Testis (tissue), 5 donors: Measurements from ENCODE around the gene FILIP1. TPM values are rescaled to one million over a fixed set of nuclear protein-coding genes. Genes with fewer than 3 reads are reported as not detected.
A peak's percentile ranks its signal among the peaks of the same experiment; 100 is the strongest.

Source experiments
- DNase-seq: peaks from one replicate; pipeline ENCODE4 v3.0.0-alpha.2; 2019
- H3K27ac ChIP-seq, 2 donors: fragments of 200-600 bp; sonication (generic); one replicate each; pipeline ENCODE4 v1.5.1; 2019
- H3K27me3 ChIP-seq: fragments of 200-600 bp; sonication (generic); one replicate; pipeline ENCODE4 v1.5.1; 2019
- H3K36me3 ChIP-seq: fragments of 200-600 bp; sonication (generic); one replicate; pipeline ENCODE4 v1.5.1; 2017; ENCODE audit warnings: low read depth; ENCODE audit errors: missing control alignments
- H3K4me1 ChIP-seq: fragments of 200-600 bp; sonication (generic); one replicate; pipeline ENCODE4 v1.5.1; 2019
- H3K4me3 ChIP-seq, 2 donors: fragments of 200-600 bp; sonication (generic); one replicate each; pipeline ENCODE4 v1.5.1; 2017 to 2019
- H3K9me3 ChIP-seq: fragments of 200-600 bp; sonication (generic); one replicate; pipeline ENCODE4 v1.5.1; 2017
- POLR2A ChIP-seq: fragments of 450-650 bp; IDR thresholded peaks from one replicate; pipeline ENCODE4 v1.6.1; 2017; ENCODE audit warnings: antibody characterized with exemption, mild to moderate bottlenecking, moderate library complexity
- WGBS, 2 donors: methylation state at CpG; one replicate each; pipeline ENCODE4 v1.1.5; 2018; 5-methylcytosine and 5-hydroxymethylcytosine counted together
- intact Hi-C: fragments of 100-400 bp; cut with DNase I; formaldehyde crosslinking; loops from one replicate; pipeline ENCODE4 v1.15.1; 2023; ENCODE audit warnings: low total_unique reads
- long read RNA-seq, 2 donors: transcript quantifications; one replicate each; lab custom pipeline, GENCODE V29; 2026
- polyA plus RNA-seq: library from polyadenylated mRNA; stranded (reverse); fragments of 350-450 nt; fragmentation: Illumina TruSeq; extraction: RNeasy Lipid Tissue Mini Kit (QIAGEN cat#74804); gene quantifications from one replicate; pipeline ENCODE4 v1.2.3, GENCODE V29; 2014; ENCODE audit warnings: low read depth, low replicate concordance; ENCODE audit not compliant: insufficient read depth
- total RNA-seq, 2 donors: library from RNA; depleted of rRNA; stranded (reverse); fragments of >200 nt; gene quantifications; one replicate each; pipeline ENCODE4 v1.2.3, GENCODE V29; 2016
- TF ChIP-seq, protein P1 (sequence below), 3 experiments: fragments of 450-650 bp in 2 of 3; fragments of 200-600 bp in 1 of 3; sonication (generic) in 1 of 3; IDR thresholded peaks; one replicate each; pipeline ENCODE4 v1.5.1; 2016 to 2019; ENCODE audit warnings: antibody characterized with exemption in 3 of 3, mild to moderate bottlenecking in 2 of 3, moderate library complexity in 1 of 3

Gene FILIP1, protein sequence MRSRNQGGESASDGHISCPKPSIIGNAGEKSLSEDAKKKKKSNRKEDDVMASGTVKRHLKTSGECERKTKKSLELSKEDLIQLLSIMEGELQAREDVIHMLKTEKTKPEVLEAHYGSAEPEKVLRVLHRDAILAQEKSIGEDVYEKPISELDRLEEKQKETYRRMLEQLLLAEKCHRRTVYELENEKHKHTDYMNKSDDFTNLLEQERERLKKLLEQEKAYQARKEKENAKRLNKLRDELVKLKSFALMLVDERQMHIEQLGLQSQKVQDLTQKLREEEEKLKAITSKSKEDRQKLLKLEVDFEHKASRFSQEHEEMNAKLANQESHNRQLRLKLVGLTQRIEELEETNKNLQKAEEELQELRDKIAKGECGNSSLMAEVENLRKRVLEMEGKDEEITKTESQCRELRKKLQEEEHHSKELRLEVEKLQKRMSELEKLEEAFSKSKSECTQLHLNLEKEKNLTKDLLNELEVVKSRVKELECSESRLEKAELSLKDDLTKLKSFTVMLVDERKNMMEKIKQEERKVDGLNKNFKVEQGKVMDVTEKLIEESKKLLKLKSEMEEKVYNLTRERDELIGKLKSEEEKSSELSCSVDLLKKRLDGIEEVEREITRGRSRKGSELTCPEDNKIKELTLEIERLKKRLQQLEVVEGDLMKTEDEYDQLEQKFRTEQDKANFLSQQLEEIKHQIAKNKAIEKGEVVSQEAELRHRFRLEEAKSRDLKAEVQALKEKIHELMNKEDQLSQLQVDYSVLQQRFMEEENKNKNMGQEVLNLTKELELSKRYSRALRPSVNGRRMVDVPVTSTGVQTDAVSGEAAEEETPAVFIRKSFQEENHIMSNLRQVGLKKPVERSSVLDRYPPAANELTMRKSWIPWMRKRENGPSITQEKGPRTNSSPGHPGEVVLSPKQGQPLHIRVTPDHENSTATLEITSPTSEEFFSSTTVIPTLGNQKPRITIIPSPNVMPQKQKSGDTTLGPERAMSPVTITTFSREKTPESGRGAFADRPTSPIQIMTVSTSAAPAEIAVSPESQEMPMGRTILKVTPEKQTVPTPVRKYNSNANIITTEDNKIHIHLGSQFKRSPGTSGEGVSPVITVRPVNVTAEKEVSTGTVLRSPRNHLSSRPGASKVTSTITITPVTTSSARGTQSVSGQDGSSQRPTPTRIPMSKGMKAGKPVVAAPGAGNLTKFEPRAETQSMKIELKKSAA (N-terminal part only)
- total RNA-seq, result 1 to 10 TPM; 2.7 to 3.1 TPM
- polyA plus RNA-seq, result 2.0 TPM
- long read RNA-seq, donor 1, result 0 reads
- long read RNA-seq, donor 2, result 0 reads

DNA sequence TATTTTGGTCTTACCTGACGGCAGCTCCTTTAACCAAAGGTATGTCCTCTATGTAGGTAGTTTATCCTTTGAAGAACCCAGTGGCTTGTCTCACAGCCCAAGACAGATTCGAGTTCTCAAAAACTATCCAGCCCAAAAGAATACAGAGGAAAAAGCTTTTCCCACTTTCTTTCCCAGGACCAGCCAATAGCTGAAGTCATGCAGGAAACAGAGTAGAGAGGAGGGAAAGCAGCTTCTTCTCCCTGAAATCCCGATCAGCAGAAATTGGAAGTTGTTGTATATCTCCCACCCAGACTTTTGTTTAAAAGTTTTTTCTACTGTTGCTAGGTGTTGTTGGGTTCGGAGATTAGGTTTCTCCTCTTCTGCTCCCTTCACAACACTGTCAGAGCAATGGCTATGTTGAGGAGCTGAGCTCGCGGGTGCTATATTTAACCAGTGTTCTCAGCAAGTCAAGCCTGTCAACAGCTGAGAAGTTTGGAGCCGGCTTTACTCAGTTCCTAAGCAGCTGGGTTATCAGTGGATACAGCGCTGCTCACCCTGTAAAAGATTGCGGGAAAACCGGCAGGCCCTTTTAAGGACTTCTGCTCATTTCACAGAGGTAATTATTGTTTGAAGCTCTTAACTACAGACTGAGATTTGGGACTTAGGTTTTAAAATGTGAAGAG is at the start of gene FILIP1:
FILIP1 (minus strand) TSS at position 401 of the 665 bp plus-strand sequence. CDS start 78,828 bp downstream, outside the sequence.
- Histone ChIP-seq H3K4me1 (no peaks in the 10 kb centered on the region), H3K27me3 (no peaks in the 10 kb centered on the region), H3K4me3 (peak within 1 kb of the TSS in 1 of 2 donors; percentile 15), H3K9me3 (no peaks in the 10 kb centered on the region), H3K27ac (peak within 1 kb of the TSS; percentile 36 to 42), H3K36me3 (no peaks in the 10 kb centered on the region)
- intact Hi-C loops, result no loop called here
- WGBS, 2 donors, result 16 to 18% methylated on average over 10 of the region's 10 CpGs
- TF ChIP-seq POLR2A, result no peak
- peak; percentile 46 for DNase-seq

- no peaks in the 10 kb centered on the region for H3K4me1 ChIP-seq
- no peak overlapping the region for H3K27ac ChIP-seq
- H3K9me3 ChIP-seq, result no peaks in the 10 kb centered on the region
- no peaks in the 10 kb centered on the region for H3K27me3 ChIP-seq
- intact Hi-C loops, result no loop called here
- H3K36me3 ChIP-seq, result no peaks in the 10 kb centered on the region
- 95 to 100% methylated on average over 1 to 2 of the region's 2 CpGs for whole genome bisulfite sequencing, 2 donors
- DNase-seq, result no peak
- TF ChIP-seq, protein P1, sequence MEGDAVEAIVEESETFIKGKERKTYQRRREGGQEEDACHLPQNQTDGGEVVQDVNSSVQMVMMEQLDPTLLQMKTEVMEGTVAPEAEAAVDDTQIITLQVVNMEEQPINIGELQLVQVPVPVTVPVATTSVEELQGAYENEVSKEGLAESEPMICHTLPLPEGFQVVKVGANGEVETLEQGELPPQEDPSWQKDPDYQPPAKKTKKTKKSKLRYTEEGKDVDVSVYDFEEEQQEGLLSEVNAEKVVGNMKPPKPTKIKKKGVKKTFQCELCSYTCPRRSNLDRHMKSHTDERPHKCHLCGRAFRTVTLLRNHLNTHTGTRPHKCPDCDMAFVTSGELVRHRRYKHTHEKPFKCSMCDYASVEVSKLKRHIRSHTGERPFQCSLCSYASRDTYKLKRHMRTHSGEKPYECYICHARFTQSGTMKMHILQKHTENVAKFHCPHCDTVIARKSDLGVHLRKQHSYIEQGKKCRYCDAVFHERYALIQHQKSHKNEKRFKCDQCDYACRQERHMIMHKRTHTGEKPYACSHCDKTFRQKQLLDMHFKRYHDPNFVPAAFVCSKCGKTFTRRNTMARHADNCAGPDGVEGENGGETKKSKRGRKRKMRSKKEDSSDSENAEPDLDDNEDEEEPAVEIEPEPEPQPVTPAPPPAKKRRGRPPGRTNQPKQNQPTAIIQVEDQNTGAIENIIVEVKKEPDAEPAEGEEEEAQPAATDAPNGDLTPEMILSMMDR (IDR thresholded peaks at IDR 0.05), result no peak
- TF ChIP-seq POLR2A, result no peak
- H3K4me3 ChIP-seq, result no peak overlapping the region
These were observed 49.7 kb upstream of the FILIP1 start for GRCh38 chr6:75543311-75543710.

DNA sequence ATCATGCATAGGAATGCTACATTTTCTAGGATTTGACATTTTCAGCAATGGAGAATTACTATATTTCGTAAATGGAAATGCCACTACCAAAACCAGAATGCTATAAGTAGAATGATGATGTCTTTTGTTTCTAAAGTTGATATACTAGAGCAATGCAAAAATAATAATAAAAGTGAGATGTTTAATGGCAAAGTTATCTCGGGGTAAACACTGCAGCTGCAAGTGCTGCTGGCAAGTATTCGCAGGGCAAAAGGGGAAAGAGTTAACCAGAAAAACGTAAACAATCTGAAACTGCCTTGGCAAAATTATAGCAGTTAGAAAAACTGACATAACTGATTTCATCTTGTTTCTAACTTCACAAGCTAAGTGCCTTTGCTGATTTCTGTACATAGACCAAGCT is 45.5 kb upstream of the FILIP1 start:
- WGBS, 2 donors, result 73 to 77% methylated on average over 4 of the region's 4 CpGs

GRCh38 chr6:75532521-75532920 is 38.9 kb upstream of the FILIP1 start:
- Histone ChIP-seq H3K9me3 (no peaks in the 10 kb centered on the region), H3K27me3 (no peaks in the 10 kb centered on the region), H3K4me3 (no peak overlapping the region), H3K27ac (no peak overlapping the region), H3K36me3 (no peaks in the 10 kb centered on the region), H3K4me1 (no peaks in the 10 kb centered on the region)
- TF ChIP-seq, protein P1 (IDR thresholded peaks at IDR 0.05), result no peak
- no peak for TF ChIP-seq POLR2A
- 89 to 92% methylated on average over 1 of the region's 1 CpG for WGBS, 2 donors
- no peak for DNase-seq
- intact Hi-C loops, result no loop called here

More for the DNA sequence above, 45.5 kb upstream of the FILIP1 start:
- no peaks in the 10 kb centered on the region for H3K4me1 ChIP-seq
- no peak overlapping the region for H3K4me3 ChIP-seq
- H3K9me3 ChIP-seq, result no peaks in the 10 kb centered on the region
- H3K36me3 ChIP-seq, result no peaks in the 10 kb centered on the region
- intact Hi-C loops, result no loop called here
- H3K27me3 ChIP-seq, result no peaks in the 10 kb centered on the region
- TF ChIP-seq, protein P1 (IDR thresholded peaks at IDR 0.05), result no peak
- TF ChIP-seq POLR2A, result no peak
- H3K27ac ChIP-seq, result no peak overlapping the region
- DNase-seq, result no peak
